T-helper 2 cell treated with Interferon-gamma antibody and Interleukin-4, amounts not matched to agents 5 μg/mL and 100 μg/mL, for 36 hours (primary cell): ENCODE measurements around the gene KLHDC8B.

ENCODE experiments used
- DNase-seq: peaks from one replicate; pipeline ENCODE4 v3.0.0; 2021; ENCODE audit warnings: low spot score
- H3K27ac Mint-ChIP-seq: one replicate; pipeline ENCODE4 v1.8.0; 2021; ENCODE audit warnings: mild to moderate bottlenecking, mixed read lengths
- H3K27me3 Mint-ChIP-seq: one replicate; pipeline ENCODE4 v1.8.0; 2021; ENCODE audit warnings: low read depth, mixed read lengths
- H3K36me3 Mint-ChIP-seq: one replicate; pipeline ENCODE4 v1.8.0; 2021; ENCODE audit warnings: low read depth, mixed read lengths
- H3K4me1 Mint-ChIP-seq: one replicate; pipeline ENCODE4 v1.8.0; 2021; ENCODE audit warnings: low read depth, mixed read lengths
- H3K4me3 Mint-ChIP-seq: one replicate; pipeline ENCODE4 v1.8.0; 2022; ENCODE audit warnings: mild to moderate bottlenecking, moderate library complexity, mixed read lengths
- H3K9me3 Mint-ChIP-seq: one replicate; pipeline ENCODE4 v1.8.0; 2021; ENCODE audit warnings: mixed read lengths

KLHDC8B gene

DNA sequence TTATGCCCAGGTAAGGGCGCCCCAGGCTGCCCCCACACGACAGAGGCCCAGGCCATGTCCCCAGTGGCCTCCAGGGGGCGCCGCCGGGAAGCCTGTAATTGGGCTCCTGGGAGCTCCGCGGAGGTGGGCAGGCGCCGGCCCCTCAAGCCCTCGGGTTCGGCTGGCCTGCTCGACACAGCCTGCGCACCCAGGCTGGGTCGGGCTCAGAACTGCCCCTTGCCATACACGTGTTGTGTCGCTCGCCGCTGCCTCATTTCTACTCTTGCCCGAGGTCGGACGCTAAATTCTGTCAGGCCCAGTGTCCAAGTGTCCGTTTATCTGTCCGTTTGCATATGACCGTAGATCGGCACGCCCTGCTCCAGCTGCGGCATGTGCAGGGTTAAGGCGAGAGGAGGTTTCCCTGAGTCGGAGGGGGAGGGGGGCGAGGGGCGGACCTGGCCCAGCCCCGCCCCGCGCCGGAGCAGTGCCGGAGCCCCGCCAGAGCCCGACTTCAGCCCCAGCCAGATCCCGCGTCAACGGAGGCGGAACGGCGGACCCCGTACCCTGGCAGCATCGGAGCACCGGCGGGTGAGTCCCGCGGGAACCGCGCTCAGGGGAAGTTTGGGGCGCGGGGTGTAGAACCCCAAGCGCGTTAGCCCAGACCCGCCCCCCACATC, at the start of gene KLHDC8B:
Gene KLHDC8B, plus strand, starts transcription at position 480 of the 656 bp plus-strand sequence. CDS start 1,172 bp downstream, outside the sequence.
- no peaks in the 10 kb centered on the region for H3K36me3 Mint-ChIP-seq
- H3K27ac Mint-ChIP-seq = peak within 1 kb of the TSS; percentile 65
- no peaks in the 10 kb centered on the region for H3K9me3 Mint-ChIP-seq
- peaks cover 4% of the 10 kb centered on the region for H3K4me1 Mint-ChIP-seq
- peak; percentile 78 for DNase-seq
- no peaks in the 10 kb centered on the region for H3K27me3 Mint-ChIP-seq
- H3K4me3 Mint-ChIP-seq = peak within 1 kb of the TSS; percentile 84

DNA sequence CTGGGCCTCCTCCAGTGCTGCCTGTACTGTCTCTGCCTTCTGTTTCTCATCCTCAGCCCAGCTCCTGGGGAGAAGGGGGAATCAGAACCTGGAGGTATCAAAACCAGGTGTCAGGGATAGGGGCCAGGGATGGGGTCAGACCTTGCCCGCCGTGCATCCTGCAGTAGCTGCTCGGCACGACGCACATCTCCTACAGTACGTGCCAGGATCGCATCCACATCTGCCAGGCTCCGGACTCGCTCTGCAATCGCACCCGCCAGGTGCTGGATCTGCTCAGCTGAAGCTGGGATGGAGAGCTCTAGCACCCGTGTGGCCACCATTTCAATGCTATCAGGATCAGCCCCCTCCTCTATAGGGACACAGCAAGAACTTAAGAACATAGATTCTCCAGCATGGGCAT, 49.4 kb upstream of the KLHDC8B start:
- no peaks in the 10 kb centered on the region for H3K9me3 Mint-ChIP-seq
- H3K27me3 Mint-ChIP-seq = no peaks in the 10 kb centered on the region
- H3K36me3 Mint-ChIP-seq = peaks cover 16% of the 10 kb centered on the region
- peak overlapping the region; percentile 95 for H3K4me3 Mint-ChIP-seq
- DNase-seq = no peak
- H3K27ac Mint-ChIP-seq = peak overlapping the region; percentile 78
- H3K4me1 Mint-ChIP-seq = peaks cover 15% of the 10 kb centered on the region

DNA sequence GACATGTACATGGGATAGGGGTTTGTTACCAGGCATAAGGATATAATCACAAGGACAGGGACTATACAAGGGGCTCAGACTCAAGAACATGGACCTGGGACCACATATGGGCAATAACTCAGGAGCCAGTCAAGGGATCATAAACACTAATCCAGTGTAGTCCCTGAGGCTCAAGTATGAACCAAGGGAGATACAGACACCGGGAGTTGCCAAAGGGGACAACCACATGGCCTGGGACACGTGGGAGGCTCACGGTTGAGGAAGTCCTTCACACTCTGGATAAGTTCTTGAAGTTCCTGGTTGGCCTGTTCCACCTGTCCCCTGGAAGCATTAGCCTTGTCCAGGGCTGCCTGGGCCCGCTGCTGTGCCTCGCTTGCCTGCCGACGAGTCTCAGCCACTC, 48.9 kb upstream of the KLHDC8B start:
- H3K27me3 Mint-ChIP-seq = no peaks in the 10 kb centered on the region
- peaks cover 15% of the 10 kb centered on the region for H3K4me1 Mint-ChIP-seq
- H3K4me3 Mint-ChIP-seq = no peak overlapping the region
- no peaks in the 10 kb centered on the region for H3K9me3 Mint-ChIP-seq
- H3K27ac Mint-ChIP-seq = no peak overlapping the region
- DNase-seq = no peak
- H3K36me3 Mint-ChIP-seq = peaks cover 14% of the 10 kb centered on the region

DNA sequence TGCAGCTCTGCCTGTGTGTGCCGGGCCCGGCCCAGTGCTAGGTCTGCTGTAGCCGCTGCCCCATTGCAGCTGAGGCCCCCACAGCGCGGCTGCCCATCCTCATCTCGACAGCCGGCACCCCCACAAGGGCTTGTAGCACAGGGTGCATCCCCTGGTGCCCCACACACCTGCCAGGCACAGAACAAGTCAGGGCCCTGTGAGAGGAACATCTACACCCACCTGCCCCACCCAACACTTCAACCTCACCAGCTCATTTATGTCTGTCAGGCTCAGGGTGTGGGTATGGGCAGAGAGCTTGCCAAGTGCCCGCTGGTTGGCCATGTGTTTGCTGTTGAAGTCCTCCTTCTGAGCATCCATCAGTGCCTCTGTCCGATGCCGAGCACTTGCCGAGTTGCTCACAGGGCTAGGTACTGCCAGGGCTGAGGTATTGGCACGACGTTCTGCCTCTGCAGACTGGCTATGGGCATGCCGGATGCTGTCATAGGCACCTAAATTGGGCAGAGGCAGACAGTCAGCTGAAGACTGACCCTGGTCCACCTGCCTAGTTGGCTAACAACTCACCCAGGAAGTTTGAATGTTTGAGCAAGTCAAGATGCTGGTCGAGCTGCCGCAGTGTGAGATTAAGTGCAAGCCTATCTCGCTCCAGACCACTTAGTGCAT, 48.4 kb upstream of the KLHDC8B start:
- H3K27ac Mint-ChIP-seq = no peak overlapping the region
- H3K4me1 Mint-ChIP-seq = peaks cover 15% of the 10 kb centered on the region
- H3K4me3 Mint-ChIP-seq = no peak overlapping the region
- H3K9me3 Mint-ChIP-seq = no peaks in the 10 kb centered on the region
- no peak for DNase-seq
- no peaks in the 10 kb centered on the region for H3K27me3 Mint-ChIP-seq
- H3K36me3 Mint-ChIP-seq = peaks cover 9% of the 10 kb centered on the region

DNA sequence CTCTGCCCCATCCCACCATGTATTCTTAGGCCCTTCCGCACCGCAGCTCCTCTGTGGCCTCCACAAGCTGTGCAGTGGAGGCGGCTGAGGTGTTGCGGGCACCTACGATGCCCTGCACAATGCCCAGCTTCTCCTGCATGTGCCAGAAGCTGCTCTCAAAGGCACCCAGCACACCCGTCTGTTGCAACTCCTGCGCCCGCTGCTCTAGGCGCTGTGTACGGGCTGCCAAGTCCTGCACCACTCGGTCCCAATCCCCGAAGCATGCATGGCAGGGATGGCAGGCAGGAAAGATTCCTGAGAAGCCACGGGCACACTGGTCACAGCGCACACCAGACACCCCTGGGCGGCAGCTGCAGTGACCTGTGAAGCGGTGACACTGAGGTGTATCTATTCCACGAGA, 47.7 kb upstream of the KLHDC8B start:
- no peak for DNase-seq
- Mint-ChIP-seq H3K4me1 (peaks cover 15% of the 10 kb centered on the region), H3K27me3 (no peaks in the 10 kb centered on the region), H3K27ac (no peak overlapping the region), H3K36me3 (peaks cover 7% of the 10 kb centered on the region), H3K4me3 (no peak overlapping the region), H3K9me3 (no peaks in the 10 kb centered on the region)

DNA sequence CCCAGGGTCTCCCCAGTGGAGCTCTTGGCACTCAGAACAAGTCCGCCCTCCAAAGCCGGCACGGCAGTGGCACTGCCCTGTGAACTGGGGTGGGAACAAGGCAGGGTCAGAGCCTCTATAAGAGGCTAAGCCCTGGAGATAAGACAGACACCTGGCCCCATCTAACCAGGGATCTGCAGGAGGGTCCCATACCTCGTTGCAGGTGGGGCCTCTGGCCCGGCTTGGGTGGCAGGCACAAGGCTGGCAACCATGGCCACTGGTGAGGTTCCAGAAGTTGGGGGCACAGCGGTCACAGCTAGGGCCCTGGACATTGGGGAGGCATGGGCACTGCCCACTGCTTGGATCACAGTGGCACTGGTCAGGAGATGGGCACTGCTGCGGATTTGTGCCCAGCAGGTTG, 47.2 kb upstream of the KLHDC8B start:
- H3K9me3 Mint-ChIP-seq = no peaks in the 10 kb centered on the region
- H3K36me3 Mint-ChIP-seq = peaks cover 2% of the 10 kb centered on the region
- H3K4me3 Mint-ChIP-seq = no peak overlapping the region
- no peak overlapping the region for H3K27ac Mint-ChIP-seq
- peaks cover 12% of the 10 kb centered on the region for H3K4me1 Mint-ChIP-seq
- DNase-seq = no peak
- H3K27me3 Mint-ChIP-seq = no peaks in the 10 kb centered on the region

DNA sequence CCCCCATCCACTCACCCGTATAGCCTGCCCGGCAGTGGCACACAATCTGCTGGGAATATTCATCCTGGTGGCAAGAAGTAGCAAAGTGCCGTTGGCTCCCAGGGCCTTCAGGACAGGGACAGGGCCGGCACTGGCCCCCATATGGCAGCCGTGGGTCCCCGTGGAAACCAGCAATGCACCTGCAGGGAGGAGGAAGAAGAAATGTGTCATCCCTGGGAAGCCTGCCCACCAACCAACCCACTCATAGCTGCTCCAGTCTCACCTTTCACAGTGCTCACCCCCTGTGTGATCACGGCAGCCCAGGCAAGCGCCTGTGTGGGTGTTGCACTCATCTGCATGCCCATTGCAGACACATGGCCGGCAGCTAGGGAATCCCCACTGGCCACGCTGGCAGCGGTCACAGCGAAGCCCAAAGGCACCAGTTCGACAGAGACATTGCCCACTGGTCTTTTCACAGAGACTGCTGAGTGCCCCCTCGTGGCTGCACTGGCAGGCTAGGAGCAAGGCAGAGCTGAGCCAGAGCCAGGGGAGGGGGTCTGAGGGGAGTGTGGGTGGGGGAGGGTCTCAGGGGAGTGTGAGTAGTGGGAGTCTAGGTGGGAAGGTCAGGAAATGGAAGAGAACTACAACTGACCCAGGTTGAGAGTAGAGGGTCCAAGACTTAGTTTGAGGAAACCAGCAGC, 46.3 kb upstream of the KLHDC8B start:
- Mint-ChIP-seq H3K9me3 (no peaks in the 10 kb centered on the region), H3K4me3 (no peak overlapping the region), H3K27me3 (no peaks in the 10 kb centered on the region), H3K27ac (no peak overlapping the region), H3K36me3 (no peaks in the 10 kb centered on the region), H3K4me1 (peaks cover 5% of the 10 kb centered on the region)
- DNase-seq = no peak

DNA sequence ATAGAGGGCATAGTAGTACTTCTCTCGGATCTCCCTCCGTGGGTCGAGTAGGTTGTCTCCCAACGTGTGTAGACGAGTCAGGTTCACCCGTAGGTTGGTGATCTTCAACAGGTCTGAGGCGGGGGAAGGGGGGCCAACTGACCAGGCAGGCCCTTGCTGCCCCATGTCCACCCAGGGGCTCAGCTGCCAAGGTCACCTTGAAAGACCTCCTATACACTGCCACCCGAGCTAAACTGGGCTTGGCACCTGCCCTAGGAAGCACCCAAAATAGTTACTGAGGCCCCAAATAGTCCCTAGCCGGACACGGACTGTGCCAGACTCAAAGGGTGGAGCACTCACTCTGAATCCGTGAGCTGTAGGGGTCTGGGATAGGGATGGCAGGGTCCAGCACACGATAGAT, 40.4 kb upstream of the KLHDC8B start:
- no peaks in the 10 kb centered on the region for H3K9me3 Mint-ChIP-seq
- H3K4me3 Mint-ChIP-seq = no peak overlapping the region
- peaks cover 5% of the 10 kb centered on the region for H3K27me3 Mint-ChIP-seq
- no peaks in the 10 kb centered on the region for H3K36me3 Mint-ChIP-seq
- H3K27ac Mint-ChIP-seq = no peak overlapping the region
- DNase-seq = no peak
- peaks cover 2% of the 10 kb centered on the region for H3K4me1 Mint-ChIP-seq

DNA sequence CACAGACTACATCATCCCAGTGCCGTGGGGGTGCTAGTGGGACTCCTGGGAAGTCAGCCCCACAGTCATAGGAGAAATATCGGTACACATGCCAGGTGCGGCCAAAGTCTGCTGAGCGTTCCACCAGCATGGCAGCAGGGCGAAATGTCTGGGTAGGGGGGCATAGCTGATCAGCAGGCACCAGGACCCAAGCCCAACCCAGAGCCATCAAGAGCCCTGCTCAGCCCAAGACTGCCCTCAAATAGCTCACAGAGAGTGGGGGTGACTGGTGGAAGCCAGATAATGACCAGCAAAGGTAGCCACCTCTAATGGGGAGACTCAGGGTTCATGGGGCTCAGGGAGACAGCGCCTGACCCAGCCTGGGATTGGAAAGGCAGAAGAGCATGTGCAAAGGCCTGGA, 39.8 kb upstream of the KLHDC8B start:
- no peaks in the 10 kb centered on the region for H3K36me3 Mint-ChIP-seq
- H3K27me3 Mint-ChIP-seq = peaks cover 5% of the 10 kb centered on the region
- H3K4me1 Mint-ChIP-seq = peaks cover 2% of the 10 kb centered on the region
- H3K9me3 Mint-ChIP-seq = no peaks in the 10 kb centered on the region
- H3K27ac Mint-ChIP-seq = no peak overlapping the region
- DNase-seq = no peak
- no peak overlapping the region for H3K4me3 Mint-ChIP-seq

DNA sequence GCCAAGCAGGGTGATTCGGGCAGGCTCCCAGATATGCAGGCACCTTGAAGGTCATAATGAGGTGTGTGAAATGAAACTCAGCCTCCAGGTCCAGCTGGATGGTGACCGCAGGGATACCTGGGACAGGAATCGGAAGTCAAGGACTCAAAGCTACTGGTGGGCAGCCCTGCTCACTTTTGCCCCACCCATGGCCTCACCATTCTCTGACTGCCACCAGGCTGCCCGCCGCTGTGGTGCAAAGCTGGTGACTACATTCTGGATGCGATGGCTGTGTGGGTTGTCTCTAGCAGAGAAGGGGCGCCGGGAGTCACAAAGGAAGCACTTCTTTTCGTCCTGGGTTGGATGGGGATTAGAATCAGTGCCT, 39.3 kb upstream of the KLHDC8B start:
- Mint-ChIP-seq H3K36me3 (no peaks in the 10 kb centered on the region), H3K4me3 (no peak overlapping the region), H3K27ac (no peak overlapping the region), H3K4me1 (peaks cover 2% of the 10 kb centered on the region), H3K27me3 (peaks cover 5% of the 10 kb centered on the region), H3K9me3 (no peaks in the 10 kb centered on the region)
- no peak for DNase-seq

DNA sequence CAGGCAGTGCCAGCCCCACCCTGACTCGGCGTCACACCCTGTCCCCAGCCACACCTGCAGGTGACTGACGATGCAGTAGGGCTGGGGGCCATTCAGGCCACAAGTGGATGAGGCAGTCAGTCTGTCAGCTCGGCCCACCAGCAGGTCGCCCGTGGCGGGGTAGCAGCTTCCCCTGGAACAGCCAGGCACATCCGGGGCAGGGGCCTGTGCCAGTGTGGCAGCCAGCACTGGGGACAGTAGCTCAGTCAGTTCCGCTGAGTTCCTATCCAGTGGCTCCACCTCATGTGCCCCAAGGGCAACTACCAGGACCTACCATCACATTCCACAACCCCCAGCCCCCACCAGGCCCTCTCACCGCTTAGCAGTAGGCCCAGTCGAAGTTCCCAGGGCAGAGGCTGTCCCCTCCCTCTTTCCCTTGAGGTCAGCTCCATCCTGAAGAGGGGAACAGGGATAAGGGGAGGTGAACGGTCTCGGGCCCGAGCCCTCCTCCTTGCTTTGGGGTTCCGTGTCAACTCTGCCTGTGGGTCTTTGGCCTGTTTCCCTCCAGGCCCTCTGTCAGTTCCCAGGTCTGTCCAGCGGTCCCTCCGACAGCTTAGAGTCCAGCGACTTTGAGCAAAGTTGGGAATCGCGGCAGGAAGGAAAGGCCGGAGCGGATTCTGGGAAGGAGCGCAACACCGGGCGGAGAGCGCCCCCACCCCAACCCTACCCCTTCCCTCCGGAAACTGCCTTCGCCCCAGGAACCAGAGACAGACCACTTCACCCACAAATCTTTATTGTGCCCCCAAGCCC, 38.8 kb upstream of the KLHDC8B start, which contains the start of gene LAMB2:
Gene LAMB2, minus strand, starts transcription at position 614 of the 789 bp plus-strand sequence. Its CDS starts 183 bp downstream, at position 431.
- no peak within 1 kb of the TSS for H3K4me3 Mint-ChIP-seq
- peaks cover 5% of the 10 kb centered on the region for H3K27me3 Mint-ChIP-seq
- no peak for DNase-seq
- no peak within 1 kb of the TSS for H3K27ac Mint-ChIP-seq
- H3K4me1 Mint-ChIP-seq = peaks cover 2% of the 10 kb centered on the region
- no peaks in the 10 kb centered on the region for H3K9me3 Mint-ChIP-seq
- H3K36me3 Mint-ChIP-seq = no peaks in the 10 kb centered on the region

DNA sequence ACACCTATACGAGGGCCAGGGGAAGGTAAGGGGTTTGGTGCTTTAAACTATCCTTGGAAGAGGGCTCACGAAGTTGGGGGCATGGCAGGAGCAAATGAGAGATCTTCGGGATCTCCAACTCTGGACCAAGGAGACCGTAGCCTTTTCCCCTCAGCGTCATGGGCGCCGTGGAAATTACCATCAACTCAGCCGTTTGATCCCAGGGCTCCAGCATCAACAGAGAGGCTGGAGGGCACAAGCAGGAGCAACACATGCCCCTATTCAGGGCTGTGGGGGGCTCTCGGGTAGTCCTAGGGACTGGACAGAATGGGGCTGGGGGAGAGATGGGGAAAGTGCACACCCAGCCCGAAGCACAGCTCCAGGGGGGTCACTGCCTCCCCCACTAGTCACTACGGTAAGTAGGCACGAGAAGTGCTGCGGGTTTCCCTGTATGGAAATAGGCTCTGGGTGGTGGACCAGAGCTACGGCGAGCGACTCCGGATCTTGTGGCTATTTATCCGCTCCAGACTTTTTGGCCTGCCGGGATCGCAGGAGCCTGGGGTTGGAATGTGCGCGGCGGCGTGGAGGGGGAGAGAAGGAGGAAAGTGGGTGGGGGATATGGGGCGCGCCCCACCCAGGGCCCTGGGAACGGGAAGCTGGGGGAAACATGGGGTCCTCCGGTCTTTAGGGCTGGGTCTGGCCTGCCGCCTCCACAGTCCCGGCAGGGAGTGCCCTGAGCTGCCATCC, 38.0 kb upstream of the KLHDC8B start:
- Mint-ChIP-seq H3K9me3 (no peaks in the 10 kb centered on the region), H3K4me1 (peaks cover 2% of the 10 kb centered on the region), H3K27ac (no peak overlapping the region), H3K36me3 (no peaks in the 10 kb centered on the region), H3K4me3 (no peak overlapping the region), H3K27me3 (peaks cover 8% of the 10 kb centered on the region)
- DNase-seq = no peak

DNA sequence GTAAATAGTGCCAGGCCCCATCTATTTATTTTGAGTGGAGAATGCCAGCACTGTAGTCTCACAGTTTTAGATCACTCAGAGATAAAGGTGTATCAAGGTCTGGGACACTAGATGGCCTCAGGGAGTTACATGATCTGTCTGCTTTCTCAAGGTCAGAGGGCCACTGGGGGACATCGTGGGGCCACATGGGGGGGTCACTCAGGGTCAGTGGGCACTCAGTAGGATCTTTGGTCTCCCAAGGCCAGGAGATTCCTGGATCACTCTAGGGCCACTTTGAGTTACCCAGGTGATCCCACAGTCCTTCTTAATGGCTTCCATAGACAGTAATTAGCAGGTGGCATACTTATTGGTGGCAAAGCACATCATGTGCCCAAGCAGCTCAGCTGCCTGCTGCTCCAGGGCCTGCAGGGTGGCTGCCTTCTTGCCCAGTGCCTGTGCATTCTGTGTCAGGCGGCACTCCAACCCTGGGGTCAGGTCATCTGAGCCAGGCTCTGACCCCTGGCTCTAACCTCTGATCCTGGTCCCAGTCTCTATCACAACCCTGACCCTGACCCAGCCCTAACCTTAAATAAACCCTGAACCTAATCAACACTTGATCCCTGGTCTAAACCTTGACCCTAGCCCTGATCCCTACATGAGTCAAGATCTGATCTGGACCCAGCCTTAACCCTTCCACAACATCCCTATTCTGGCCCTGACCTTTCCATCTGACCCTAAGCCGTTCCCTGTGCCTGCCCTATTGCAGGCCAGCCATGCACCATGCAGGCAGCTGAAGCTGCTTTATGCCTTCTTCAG, 36.7 kb upstream of the KLHDC8B start:
- Mint-ChIP-seq H3K27me3 (peaks cover 8% of the 10 kb centered on the region), H3K36me3 (no peaks in the 10 kb centered on the region), H3K4me3 (no peak overlapping the region), H3K9me3 (no peaks in the 10 kb centered on the region), H3K4me1 (peaks cover 2% of the 10 kb centered on the region), H3K27ac (no peak overlapping the region)
- DNase-seq = no peak
